Measurements from ENCODE around the gene C20orf96.
"Not testable (repeated sequence)": the region's sequence is repeated elsewhere in the genome, so short reads cannot be mapped to it uniquely, and the experiment has no call there.

Gene C20orf96

DNA sequence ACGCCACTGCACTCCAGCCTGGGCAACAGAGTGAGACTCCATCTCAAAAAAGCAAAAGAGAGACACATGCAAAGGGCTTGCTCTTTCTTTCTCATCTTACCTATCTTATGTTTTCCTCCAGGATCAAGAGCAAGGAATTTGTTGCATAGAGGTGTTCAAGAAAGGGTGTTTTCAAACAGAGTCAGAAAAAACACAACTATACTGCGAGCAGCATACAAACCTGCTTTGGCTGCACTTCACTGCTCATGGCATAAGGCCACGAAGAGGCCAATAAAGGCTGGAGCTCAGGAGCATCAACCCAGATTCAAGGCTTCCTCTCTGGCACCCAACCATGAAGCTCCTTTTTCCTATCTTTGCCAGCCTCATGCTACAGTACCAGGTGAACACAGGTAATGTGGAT, 63.6 kb downstream of the C20orf96 start, which contains the start of gene DEFB129:
TSS of gene DEFB129 (plus strand) at position 301 of the 400 bp plus-strand sequence. CDS start at position 332, 31 bp downstream.
- DNase-seq = no peak

DNA sequence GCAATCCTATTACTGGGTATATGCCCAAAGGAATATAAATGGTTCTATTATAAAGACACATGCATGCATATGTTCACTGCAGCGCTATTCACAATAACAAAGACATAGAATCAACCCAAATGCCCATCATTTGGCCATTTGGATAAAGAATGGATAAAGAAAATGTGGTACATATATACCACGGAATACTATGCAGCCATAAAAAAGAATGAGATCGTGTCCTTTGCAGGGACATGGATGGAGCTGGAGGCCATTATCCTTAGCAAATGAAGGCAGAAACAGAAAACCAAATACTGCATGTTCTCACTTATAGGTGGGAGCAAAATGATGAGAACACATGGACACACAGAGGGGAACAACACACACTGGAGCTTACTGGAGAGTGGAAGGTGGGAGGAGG, 64.7 kb downstream of the C20orf96 start:
- not testable (repeated sequence) for DNase-seq

DNA sequence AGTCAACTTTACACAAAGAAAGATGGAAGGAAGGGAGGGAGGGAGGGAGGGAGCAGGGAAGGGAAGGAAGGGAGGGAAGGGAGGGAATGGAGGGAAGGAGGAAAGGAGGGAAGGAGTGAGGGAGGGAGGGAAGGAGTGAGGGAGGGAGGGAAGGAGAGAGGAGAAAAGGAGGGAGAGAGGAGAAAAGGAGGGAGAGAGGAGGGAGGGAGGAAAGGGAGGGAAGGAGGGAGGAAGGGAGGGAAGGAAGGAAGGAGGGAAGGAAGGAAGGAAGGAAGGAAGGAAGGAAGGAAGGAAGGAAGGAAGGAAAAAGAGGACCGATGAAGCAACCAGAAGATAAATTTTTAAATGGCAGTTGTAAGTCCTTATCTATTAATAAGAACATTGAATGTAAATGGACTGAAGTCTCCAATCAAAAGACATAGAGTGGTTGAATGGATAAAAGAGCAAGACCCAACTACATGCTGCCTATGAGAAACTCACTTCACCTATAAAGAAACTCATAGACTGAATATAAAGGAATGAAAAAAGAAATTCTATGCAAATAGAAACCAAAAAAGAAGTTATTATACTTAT, 69.2 kb downstream of the C20orf96 start:
- no peak for DNase-seq

Measured in stimulated activated CD4-positive, alpha-beta T cell treated with anti-CD3 and anti-CD28 coated beads, Interleukin-4, amount 100 ng/mL, for 4 hours (primary cell).